IPS-18c (cell line): Measurements from ENCODE around the gene TRIM72.
"Not testable (repeated sequence)": the region's sequence is repeated elsewhere in the genome, so short reads cannot be mapped to it uniquely, and the experiment has no call there.

Experiments
- H3K4me3 ChIP-seq: 2 replicates; pipeline ENCODE4 v1.7.0; 2013; ENCODE audit warnings: low read depth, mild to moderate bottlenecking, low read length, moderate library complexity; ENCODE audit not compliant: insufficient read depth
- H3K9me3 ChIP-seq: one replicate; pipeline ENCODE4 v1.6.1; 2013; ENCODE audit warnings: mild to moderate bottlenecking, low read length, moderate library complexity; ENCODE audit not compliant: control insufficient read depth, insufficient read depth

TRIM72 gene, protein sequence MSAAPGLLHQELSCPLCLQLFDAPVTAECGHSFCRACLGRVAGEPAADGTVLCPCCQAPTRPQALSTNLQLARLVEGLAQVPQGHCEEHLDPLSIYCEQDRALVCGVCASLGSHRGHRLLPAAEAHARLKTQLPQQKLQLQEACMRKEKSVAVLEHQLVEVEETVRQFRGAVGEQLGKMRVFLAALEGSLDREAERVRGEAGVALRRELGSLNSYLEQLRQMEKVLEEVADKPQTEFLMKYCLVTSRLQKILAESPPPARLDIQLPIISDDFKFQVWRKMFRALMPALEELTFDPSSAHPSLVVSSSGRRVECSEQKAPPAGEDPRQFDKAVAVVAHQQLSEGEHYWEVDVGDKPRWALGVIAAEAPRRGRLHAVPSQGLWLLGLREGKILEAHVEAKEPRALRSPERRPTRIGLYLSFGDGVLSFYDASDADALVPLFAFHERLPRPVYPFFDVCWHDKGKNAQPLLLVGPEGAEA

GRCh38 chr16:31213877-31214707 lies at the start of gene TRIM72:
Gene TRIM72, plus strand, starts transcription at chr16:31214119. Its CDS starts 620 bp downstream, at chr16:31214739.
- Histone ChIP-seq H3K9me3 (no peaks in the 10 kb centered on the region), H3K4me3 (peak within 1 kb of the TSS; percentile 78)

- H3K9me3 ChIP-seq = no peaks in the 10 kb centered on the region
- no peak overlapping the region for H3K4me3 ChIP-seq
These were observed 46.6 kb upstream of the TRIM72 start for GRCh38 chr16:31167315-31167714.

- H3K4me3 ChIP-seq = no peak overlapping the region
- H3K9me3 ChIP-seq = no peaks in the 10 kb centered on the region
These were observed 45.1 kb upstream of the TRIM72 start for GRCh38 chr16:31168848-31169247.

DNA sequence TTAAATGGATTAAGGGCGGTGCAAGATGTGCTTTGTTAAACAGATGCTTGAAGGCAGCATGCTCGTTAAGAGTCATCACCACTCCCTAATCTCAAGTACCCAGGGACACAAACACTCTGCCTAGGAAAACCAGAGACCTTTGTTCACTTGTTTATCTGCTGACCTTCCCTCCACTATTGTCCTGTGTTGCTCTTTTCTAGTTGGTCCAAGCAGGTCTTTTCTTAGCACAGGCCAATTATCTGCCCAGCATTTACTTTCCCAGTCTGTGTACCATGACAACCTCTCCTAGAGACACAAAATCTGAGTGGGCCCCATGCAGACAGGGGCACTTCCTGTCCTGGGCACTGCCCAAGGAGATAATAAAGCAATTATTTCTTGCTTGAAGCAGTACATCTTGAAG lies 43.9 kb upstream of the TRIM72 start:
- H3K9me3 ChIP-seq, H3K4me3 ChIP-seq: not testable (repeated sequence)

DNA sequence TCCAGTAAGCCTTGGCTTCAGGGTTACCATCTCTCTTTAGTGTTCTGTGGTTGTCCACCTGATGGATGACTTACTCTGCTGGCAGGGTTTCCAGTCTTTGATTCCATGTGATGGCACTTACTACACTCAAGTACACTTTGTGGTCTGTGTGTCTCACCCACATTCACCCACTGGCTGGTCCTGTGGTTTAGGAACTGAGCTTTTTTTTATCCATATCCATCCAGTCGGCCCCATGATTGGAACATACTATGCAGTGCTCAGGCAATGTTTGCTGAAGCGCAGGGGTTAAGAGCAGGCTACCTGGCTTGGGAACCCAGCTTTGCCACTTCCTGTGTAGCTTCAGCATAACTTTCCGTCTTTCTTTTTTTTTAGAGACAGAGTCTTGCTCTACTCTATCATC lies 36.8 kb upstream of the TRIM72 start:
- Histone ChIP-seq H3K4me3 (no peak overlapping the region), H3K9me3 (no peaks in the 10 kb centered on the region)

DNA sequence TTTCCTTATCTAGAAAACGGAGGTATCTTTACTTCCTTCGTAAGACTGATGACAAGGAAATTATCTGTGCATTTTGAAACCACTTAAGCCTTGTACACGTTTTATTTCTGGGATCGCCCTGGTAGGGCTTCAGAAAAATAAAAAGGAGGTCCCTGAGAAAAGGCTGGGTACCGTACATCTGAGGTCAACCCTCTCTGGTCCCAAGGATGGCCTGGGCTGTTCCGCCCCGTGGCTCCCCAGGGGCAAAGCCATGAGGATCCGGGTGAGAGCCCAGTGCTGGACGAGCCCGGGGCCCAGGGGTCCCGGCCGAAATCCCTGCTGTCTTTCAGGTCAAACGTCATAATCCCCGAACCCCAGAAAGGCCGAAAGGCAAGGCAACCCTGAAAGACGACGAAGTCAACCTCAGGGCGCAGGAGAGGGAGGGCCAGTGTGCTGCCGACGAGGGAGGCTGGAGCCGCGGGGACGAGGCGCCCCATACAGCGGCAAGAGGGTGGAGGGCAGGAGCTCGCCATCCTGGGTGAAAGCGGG lies 34.6 kb upstream of the TRIM72 start:
- H3K9me3 ChIP-seq = no peaks in the 10 kb centered on the region

GRCh38 chr16:31179747-31180459 lies 34.0 kb upstream of the TRIM72 start, which contains the start of gene FUS:
Gene FUS, plus strand, starts transcription at chr16:31180139. Its CDS starts 76 bp downstream, at chr16:31180215.
- Histone ChIP-seq H3K4me3 (peak within 1 kb of the TSS; percentile 98), H3K9me3 (no peaks in the 10 kb centered on the region)

More for the DNA sequence above, 34.6 kb upstream of the TRIM72 start:
- H3K4me3 ChIP-seq = peak overlapping the region; percentile 98

DNA sequence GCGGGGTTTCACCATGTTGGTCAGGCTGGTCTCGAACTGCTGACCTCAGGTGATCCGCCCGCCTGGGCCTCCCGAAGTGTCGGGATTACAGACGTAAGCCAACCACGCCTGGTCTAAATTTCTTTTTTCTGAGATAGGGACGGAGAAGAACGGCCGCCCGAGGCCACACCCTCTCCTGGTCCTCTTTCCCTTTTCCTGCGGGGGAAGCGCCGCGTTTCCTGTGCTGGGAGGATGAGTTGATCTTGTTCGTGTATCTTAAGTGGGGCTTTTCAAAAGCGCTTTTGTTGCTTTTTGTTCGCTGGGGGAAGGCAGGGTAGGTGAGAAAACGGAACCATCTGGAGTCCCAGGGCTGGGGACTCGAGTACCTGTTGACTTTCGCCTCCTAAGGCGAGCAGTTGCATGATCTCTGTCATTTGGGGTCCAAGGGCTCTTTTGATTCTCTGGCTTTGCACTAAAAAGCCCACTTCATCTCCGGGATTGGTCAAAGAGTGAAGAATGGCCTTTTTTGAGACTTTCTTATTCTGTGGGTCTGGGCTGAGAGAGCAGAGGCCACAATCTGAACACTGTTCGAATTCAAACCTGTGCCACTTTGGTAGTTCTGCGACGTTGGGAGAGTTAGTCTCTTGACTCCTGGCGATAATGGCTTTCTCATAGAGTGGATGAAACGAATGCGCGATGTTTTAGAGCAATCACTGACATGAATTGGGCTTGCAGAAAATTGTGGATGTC lies 32.7 kb upstream of the TRIM72 start:
- Histone ChIP-seq H3K4me3 (peak overlapping the region; percentile 98), H3K9me3 (no peaks in the 10 kb centered on the region)

GRCh38 chr16:31182391-31182790 lies 31.5 kb upstream of the TRIM72 start:
- no peaks in the 10 kb centered on the region for H3K9me3 ChIP-seq
- peak overlapping the region; percentile 44 for H3K4me3 ChIP-seq

- Histone ChIP-seq H3K9me3 (no peaks in the 10 kb centered on the region), H3K4me3 (no peak overlapping the region)
These were observed 30.2 kb upstream of the TRIM72 start for GRCh38 chr16:31183432-31184428.

DNA sequence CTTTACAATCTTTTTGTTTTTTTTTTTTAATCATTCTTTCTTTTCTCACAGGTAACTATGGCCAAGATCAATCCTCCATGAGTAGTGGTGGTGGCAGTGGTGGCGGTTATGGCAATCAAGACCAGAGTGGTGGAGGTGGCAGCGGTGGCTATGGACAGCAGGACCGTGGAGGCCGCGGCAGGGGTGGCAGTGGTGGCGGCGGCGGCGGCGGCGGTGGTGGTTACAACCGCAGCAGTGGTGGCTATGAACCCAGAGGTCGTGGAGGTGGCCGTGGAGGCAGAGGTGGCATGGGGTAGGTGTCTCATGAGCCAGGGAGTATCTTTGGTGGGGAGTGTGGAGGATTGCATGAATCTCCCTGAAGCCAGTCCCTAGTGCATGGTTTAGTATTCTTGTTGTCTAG lies 29.0 kb upstream of the TRIM72 start:
- no peaks in the 10 kb centered on the region for H3K9me3 ChIP-seq
- no peak overlapping the region for H3K4me3 ChIP-seq

DNA sequence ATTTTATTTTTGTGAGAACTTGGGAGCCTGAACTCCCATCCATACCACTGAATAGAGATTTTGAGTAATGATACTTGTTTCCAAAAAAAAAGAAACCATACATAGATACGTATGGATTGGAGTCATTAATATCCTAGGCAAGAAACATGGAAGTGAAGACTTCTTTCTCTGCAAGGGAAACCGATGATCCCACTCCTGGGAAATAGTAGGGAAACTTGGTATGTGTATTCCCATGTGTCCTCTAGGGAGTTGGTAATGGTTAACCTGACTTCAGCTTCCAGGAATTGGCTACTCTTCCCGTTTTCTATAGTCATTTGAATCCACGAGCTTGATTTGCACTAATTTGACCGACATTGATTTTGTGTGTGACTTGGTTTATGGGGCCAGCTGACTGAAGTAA lies 28.6 kb upstream of the TRIM72 start:
- no peaks in the 10 kb centered on the region for H3K9me3 ChIP-seq
- no peak overlapping the region for H3K4me3 ChIP-seq

GRCh38 chr16:31186176-31186575 lies 27.7 kb upstream of the TRIM72 start:
- no peaks in the 10 kb centered on the region for H3K9me3 ChIP-seq
- H3K4me3 ChIP-seq = no peak overlapping the region

DNA sequence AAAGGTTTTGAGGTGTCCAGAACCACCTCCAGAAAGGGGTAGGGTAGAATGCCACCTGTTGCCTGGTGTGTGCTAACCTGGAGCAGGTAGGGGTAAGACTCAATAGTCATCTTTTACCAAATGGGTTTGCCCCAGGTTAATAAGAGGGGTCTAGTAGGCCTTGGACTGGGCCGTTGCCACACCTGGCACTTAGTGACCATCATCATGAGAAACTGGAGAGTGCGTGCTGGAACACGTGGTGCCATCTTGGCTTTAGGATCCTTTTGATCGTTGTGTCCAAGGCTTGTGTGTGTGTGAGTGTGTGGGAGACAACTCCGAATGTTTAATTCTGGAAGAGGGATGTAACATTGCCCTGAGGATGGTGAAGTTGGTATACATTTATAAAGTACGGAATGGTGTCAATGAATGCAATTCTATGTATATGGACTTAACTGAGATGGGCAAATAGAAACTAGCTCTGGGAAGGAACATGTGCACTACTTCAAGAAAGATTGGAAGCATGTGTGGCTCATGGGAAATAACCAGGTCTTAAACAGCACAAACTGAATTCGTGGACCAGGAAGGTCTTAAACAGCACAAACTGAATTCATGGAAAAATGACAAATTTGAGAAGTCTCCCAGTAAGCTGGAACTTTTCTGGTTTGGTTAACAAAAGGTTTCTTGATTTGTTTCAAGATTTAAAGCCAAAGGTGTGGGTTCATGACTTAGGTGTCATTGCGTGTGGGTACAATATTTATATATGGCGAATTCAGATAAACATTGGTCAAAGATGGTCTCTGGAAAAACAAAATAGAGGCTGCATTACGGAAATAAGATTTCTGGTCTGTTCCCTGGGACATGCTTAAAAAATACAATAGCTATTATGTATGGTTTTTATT lies 26.8 kb upstream of the TRIM72 start:
- Histone ChIP-seq H3K4me3 (no peak overlapping the region), H3K9me3 (no peaks in the 10 kb centered on the region)

GRCh38 chr16:31187808-31188189 lies 26.1 kb upstream of the TRIM72 start:
- Histone ChIP-seq H3K9me3 (no peaks in the 10 kb centered on the region), H3K4me3 (no peak overlapping the region)
